H1 (cell line): Measurements from ENCODE around the gene RAB11A. TPM values are rescaled to one million over a fixed set of nuclear protein-coding genes. Genes with fewer than 3 reads are reported as not detected.
A peak's percentile ranks its signal among the peaks of the same experiment; 100 is the strongest.

Experiments used
- ASH2L ChIP-seq: fragments of 200-600, 300-600 bp; sonication (generic); IDR thresholded peaks from one replicate; pipeline ENCODE4 v1.7.1; 2017; ENCODE audit warnings: low read length
- ATF2 ChIP-seq: IDR thresholded peaks from 2 replicates; pipeline ENCODE4 v1.6.1; 2012; ENCODE audit warnings: low read length, inconsistent platforms
- BACH1 ChIP-seq: IDR thresholded peaks from 2 replicates; pipeline ENCODE4 v1.6.1; 2012; ENCODE audit warnings: low read length, improper control_type of control experiment
- CEBPB ChIP-seq: IDR thresholded peaks from 2 replicates; pipeline ENCODE4 v1.6.1; 2012; ENCODE audit warnings: low read depth, low read length
- CHD2 ChIP-seq: IDR thresholded peaks from 2 replicates; pipeline ENCODE4 v1.6.1; 2012; ENCODE audit warnings: low read length, improper control_type of control experiment
- EZH2 ChIP-seq: fragments of 200-600 bp; sonication (generic); IDR thresholded peaks from 2 replicates; pipeline ENCODE4 v1.7.1; 2012; ENCODE audit warnings: low read depth, mild to moderate bottlenecking, moderate library complexity, low read length, inconsistent platforms; ENCODE audit not compliant: severe bottlenecking
- FOSL1 ChIP-seq: IDR thresholded peaks from 2 replicates; pipeline ENCODE4 v1.6.1; 2011; ENCODE audit warnings: mild to moderate bottlenecking, low read depth, low read length, moderate library complexity; ENCODE audit not compliant: insufficient read depth
- GABPA ChIP-seq: IDR thresholded peaks from 2 replicates; pipeline ENCODE4 v1.6.1; 2011; ENCODE audit warnings: mild to moderate bottlenecking, low read length, moderate library complexity, borderline replicate concordance; ENCODE audit not compliant: insufficient read depth
- GTF2F1 ChIP-seq: IDR thresholded peaks from 2 replicates; pipeline ENCODE4 v1.6.1; 2012; ENCODE audit warnings: low read depth, low read length, improper control_type of control experiment, borderline replicate concordance
- HDAC2 ChIP-seq, 2 experiments: fragments of 300-600 bp in 1 of 2; sonication (generic) in 1 of 2; IDR thresholded peaks; 2 replicates each; pipeline ENCODE4 v1.6.1; 2011 to 2012; ENCODE audit warnings: low read depth in 2 of 2, low read length in 2 of 2, mild to moderate bottlenecking in 2 of 2, moderate library complexity in 2 of 2, borderline replicate concordance in 1 of 2, inconsistent platforms in 1 of 2
- JUN ChIP-seq: IDR thresholded peaks from 2 replicates; pipeline ENCODE4 v1.6.1; 2011; ENCODE audit warnings: low read depth, mild to moderate bottlenecking, improper control_type of control experiment, low read length
- PHF8 ChIP-seq: fragments of 200-600 bp; sonication (generic); conservative IDR thresholded peaks from 2 replicates; pipeline ENCODE4 v1.7.1; 2012; ENCODE audit warnings: low read depth, mild to moderate bottlenecking, inconsistent platforms, low read length, moderate library complexity
- POLR2AphosphoS5 ChIP-seq: IDR thresholded peaks from 2 replicates; pipeline ENCODE4 v1.6.1; 2011; ENCODE audit warnings: low read depth, low read length
- RFX5 ChIP-seq: IDR thresholded peaks from 2 replicates; pipeline ENCODE4 v1.6.1; 2011; ENCODE audit warnings: low read depth, low read length, improper control_type of control experiment, borderline replicate concordance
- RXRA ChIP-seq: IDR thresholded peaks from 2 replicates; pipeline ENCODE4 v1.6.1; 2011; ENCODE audit warnings: low read depth, mild to moderate bottlenecking, low read length, moderate library complexity; ENCODE audit not compliant: insufficient read depth
- SIRT6 ChIP-seq: IDR thresholded peaks from one replicate; pipeline ENCODE4 v1.7.1; 2012; ENCODE audit warnings: low read length, inconsistent platforms
- SIX5 ChIP-seq: IDR thresholded peaks from 2 replicates; pipeline ENCODE4 v1.6.1; 2011; ENCODE audit warnings: mild to moderate bottlenecking, low read depth, low read length
- SP1 ChIP-seq: IDR thresholded peaks from 2 replicates; pipeline ENCODE4 v1.6.1; 2011; ENCODE audit warnings: low read depth, low read length
- SUZ12 ChIP-seq: fragments of 200-600 bp; sonication (generic); IDR thresholded peaks from 2 replicates; pipeline ENCODE4 v1.6.1; 2012; ENCODE audit warnings: mild to moderate bottlenecking, inconsistent platforms, low read length, moderate library complexity, mixed read lengths
- TAF1 ChIP-seq: IDR thresholded peaks from 2 replicates; pipeline ENCODE4 v1.6.1; 2011; ENCODE audit warnings: mild to moderate bottlenecking, low read depth, low read length
- TEAD4 ChIP-seq: IDR thresholded peaks from 2 replicates; pipeline ENCODE4 v1.6.1; 2012; ENCODE audit warnings: low read depth, low read length, inconsistent platforms, mixed read lengths
- YY1 ChIP-seq: IDR thresholded peaks from 2 replicates; pipeline ENCODE4 v1.6.1; 2011; ENCODE audit warnings: low read depth, mild to moderate bottlenecking, low read length
- polyA plus RNA-seq, 7 experiments: library from polyadenylated mRNA; depleted of rRNA in 3 of 7; stranded (reverse) in 5 of 7; unstranded in 2 of 7; fragments of >200 nt in 5 of 7; fragments of 200-250 nt in 2 of 7; gene quantifications; 1 replicate in 5 of 7; 2 replicates in 1 of 7; 4 replicates in 1 of 7; pipeline versions ENCODE4 v1.2.1 to v1.2.3, GENCODE V29; 2011 to 2013; ENCODE audit warnings: missing spikeins in 2 of 7, mixed read lengths in 2 of 7
- total RNA-seq: library from RNA; stranded (reverse); fragmentation: NEBNext Ultra II Directional; extraction: Animal tissue kit (Norgen Biotek cat#: 25700); gene quantifications from 2 replicates; pipeline ENCODE4 v1.2.1, GENCODE V29; 2021

The RAB11A gene
- total and polyA plus RNA-seq, 2 of the 8 experiments (the other 6 are each of a cell fraction or from before 2014, with no cell fraction given), result 211 to 254 TPM

DNA sequence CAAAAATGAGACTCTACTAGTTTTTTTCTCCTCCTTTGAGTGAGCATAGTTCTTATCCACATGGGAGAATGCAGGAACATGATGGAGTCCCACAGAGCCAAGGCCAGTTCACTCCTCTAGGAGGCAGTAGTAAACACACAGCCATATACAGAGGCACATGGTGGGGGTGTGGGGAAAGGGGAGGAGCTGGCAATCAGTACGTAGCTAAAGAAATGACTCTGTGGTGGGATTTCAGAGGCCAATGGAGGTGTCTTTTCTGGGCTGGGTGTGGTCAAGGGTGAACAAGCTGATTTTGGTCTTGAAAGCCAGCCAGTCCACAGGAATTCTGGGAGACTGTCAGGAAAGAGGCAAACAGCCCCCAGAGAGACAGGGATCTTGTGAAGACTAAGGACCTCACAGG is 6.6 kb upstream of the RAB11A start (continued):
- peak; percentile 80; the same call in 1 of the 2 replicates for TF ChIP-seq YY1
- TF ChIP-seq POLR2AphosphoS5, result no peak
- TF ChIP-seq CEBPB, result no peak
- TF ChIP-seq PHF8, result no peak
- no peak for TF ChIP-seq TEAD4
- no peak for TF ChIP-seq EZH2
- TF ChIP-seq RXRA, result 0 out of 2 replicates have a peak, but pooled peaks have one; percentile 30
- peak; percentile 88 for TF ChIP-seq BACH1
- no peak for TF ChIP-seq SIX5
- TF ChIP-seq SIRT6, result no peak
- TF ChIP-seq CHD2, result no peak
- no peak for TF ChIP-seq GABPA
- TF ChIP-seq JUN, result no peak
- TF ChIP-seq ATF2, result no peak
- peak; percentile 61; the same call in 1 of the 2 replicates for TF ChIP-seq SP1
- TF ChIP-seq FOSL1, result no peak
- TF ChIP-seq RFX5, result no peak
- TF ChIP-seq GTF2F1, result no peak
- TF ChIP-seq SUZ12, result no peak
- no peak for TF ChIP-seq ASH2L
- TF ChIP-seq TAF1, result no peak
- peak in 1 of 2 experiments; percentile 97; a peak in 3 of 4 replicates for TF ChIP-seq HDAC2 (IDR thresholded peaks at IDR 0.05; ENCODE audit: borderline replicate concordance in 1 of 2, low read depth in 2 of 2, low read length in 2 of 2)
